NOMO-1 (cell line): ENCODE results near the gene OGDH.
"Not testable (repeated sequence)": the region's sequence is repeated elsewhere in the genome, so short reads cannot be mapped to it uniquely, and the experiment has no call there.

Source experiments
- DNase-seq, 2 experiments: peaks; one replicate each; lab custom pipeline; 2025; ENCODE audit not compliant: unreplicated experiment in 2 of 2; lab: John Stamatoyannopoulos, UW

The OGDH gene

DNA sequence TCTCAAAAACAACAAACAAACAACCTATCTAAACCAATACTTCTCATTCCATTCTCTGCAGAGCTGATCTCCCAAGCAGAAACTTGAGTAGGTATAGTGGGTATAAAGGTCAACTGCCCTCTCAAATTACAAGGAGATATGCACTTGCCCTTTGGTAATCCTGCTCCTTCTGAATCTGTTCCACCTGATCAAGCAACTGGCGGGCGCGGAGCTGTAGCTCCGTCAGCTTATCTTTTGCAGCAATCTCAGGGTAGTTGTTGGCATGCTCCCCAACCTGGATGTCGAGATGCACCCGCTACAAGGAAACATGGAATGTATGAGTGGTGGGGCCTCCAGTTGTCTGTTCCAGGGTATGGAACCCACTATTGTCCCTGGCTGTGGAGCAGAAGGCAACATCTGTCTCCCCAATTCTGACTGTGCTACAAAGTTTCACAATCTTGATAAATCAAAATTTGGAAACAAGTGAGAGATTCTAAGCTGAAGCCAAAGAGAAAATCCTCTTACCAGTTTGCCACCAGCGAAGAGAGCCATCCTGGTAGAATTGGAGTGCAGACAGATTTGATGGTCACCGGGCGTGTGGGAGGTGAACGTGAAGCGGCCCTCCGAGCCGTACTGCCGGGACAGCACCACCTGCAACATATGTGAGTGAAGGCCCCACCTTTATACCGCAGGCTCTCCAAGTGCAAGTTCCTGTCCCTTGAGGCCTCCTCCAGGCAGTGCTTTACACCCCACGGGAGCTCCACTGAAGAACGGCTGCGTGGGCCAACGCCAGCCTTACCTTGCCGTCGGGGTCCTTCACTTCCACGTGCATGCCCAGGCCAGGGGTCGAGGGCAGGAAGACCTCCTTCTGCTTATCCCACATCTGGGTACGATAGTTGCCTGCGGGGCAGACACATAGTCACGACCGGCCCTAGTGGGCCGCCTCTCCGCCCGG, 25.2 kb upstream of the OGDH start:
- peak; percentile 16 to 25 for DNase-seq

DNA sequence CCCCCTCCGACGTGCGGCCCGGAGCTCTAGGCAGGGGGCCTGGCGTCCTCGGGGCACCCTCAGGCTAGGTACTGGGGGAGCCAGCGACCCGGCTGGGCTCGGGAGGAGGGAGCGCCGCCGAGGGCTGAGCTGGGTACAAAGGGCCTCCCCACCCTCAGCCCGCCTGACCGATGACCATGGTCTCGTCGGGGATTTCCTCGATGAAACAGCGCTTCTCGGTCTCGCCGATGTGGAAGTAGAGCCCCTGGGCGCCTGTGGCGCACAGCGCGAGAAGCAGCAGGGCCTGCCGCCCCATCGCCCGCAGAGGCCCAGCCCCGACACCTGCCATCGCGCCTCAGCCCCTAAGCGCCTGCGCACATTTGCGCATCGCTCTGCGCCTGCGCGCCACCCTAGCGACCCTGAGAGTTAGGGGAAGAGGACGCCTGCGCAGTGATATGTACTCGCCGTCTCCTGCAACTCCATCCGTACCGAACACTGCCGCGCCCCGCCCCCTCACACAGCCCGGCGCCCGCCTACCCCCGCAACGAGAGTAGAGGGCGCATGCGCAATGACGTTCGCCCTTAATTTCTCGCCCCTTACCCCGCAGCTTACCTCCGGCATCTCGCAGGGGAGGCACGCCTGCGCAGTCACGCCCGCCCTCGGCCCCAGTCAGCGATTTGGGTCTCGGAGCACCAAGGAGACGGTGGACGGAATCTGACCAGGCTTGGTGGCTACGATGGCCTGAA, 24.4 kb upstream of the OGDH start, which contains the start of gene TMED4:
Gene TMED4, minus strand, starts transcription at position 353 of the 725 bp plus-strand sequence. Its CDS starts 25 bp downstream, at position 328.
- DNase-seq: peak; percentile 98 to 99

DNA sequence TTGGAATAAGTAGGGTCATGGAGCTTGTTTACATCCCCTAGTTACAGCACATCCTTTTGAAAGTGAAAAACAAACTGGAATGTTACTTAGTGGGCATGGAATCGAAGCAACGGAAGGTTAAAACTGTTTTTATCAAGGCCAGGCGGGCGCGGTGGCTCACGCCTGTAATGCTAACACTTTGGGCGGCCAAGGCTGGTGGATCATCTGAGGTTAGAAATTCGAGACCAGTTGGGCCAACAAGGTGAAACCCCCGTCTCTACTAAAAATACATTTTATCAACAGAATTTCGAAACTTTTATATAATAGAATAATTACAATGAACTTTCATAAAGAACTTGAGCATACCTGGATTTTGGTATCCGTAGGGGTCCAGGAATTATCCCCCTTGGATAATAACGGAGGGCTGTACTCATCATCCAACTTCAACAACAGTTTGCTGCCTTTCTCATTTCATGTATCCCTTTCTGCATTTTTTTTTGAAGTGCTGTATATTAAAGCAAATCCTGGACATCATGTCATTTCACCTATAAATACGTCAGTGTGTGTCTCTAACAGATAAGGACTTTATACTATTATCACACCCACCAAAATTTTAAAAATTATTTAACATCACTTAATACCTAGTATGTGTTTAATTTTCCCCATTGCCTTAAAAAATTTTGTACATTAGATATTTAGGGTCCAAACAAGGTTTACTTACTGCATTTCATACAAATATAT, 23.1 kb upstream of the OGDH start:
- no peak for DNase-seq

DNA sequence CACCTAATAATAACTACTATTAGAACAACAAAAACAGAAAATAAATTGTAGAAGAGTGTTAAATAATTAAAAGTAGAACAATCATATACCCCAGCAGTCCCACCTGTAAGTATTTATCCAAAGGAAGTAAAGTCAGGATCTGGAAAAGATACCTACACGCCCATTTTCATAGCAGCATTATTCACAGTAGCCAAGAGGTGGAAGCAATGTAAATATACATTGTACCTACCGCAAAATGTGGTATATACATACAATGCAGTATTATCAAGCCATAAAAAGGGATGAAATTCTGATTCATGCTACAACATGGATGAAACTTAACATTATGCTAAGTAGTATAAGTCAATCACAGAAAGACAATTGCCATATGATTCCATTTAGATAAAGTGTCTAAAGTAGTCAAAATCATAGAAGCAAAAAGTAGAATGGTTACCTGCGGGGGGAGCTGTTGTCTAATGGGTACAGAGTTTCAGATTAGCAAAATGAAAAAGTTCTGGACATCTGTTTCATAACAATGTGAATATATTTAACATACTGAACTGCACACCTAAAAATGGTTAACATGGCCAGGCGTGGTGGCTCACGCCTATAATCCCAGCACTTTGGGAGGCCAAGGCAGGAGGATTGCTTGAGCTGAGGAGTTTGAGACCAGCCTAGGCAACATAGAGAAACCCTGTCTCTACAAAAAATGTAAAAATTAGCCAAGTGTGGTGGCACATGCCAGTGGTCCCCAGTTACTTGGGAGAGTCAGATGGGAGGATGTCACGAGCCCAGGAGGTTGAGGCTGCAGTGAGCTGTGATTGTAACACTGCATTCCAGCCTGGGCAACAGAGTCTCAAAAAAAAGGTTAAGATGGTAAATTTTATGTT, 18.4 kb upstream of the OGDH start:
- peak; percentile 33 to 76 for DNase-seq

DNA sequence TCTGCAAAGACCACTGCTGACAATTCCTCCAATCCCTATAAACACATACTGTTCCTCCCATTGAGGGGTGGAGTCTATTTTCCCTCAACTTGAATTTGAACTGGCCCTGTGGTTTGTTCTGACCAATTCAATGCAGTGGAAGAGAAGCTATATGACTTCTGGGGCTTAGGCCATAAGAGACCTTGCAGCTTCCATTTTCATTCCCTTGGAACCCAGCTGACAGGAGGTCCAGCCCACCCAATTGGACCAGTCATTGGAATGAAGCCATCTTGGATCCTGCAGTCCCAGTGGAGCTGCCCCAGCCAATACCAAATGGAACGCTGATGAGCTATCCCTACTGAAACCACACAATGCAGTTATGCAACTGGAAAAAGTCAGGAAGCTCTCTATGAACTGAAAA, 15.5 kb upstream of the OGDH start:
- no peak for DNase-seq

DNA sequence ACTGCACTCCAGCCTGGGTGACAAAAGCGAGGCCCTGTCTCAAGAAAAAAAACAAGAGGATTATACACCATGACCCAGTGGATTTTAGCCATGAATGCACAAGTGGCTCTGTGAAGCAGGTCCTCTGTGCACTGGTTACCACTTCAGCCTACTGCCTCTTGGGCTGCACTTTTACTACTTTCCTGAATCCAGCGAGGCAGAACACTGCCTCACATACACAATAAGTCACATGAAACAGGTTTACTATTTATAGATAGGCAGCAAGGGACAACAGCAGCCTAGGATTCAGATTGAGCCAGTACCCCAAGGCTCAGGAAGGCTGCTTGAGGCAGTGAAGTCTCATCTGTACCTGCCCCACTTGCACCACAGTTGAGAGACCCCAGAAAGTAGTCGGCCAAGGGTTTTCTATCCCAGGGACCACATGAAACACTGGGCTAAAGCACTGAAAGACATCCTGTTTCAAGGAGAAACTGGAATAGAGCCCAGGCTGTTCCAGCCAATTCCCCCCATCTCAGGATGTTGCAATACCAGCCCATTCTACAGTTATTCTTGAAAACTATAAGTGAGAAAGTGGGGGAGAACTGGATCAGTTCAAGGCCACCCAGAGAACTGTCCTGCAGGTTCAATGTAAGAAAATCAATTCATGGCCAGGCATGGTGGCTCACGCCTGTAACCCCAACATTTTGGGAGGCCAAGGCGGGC, 10.3 kb upstream of the OGDH start:
- no peak for DNase-seq

DNA sequence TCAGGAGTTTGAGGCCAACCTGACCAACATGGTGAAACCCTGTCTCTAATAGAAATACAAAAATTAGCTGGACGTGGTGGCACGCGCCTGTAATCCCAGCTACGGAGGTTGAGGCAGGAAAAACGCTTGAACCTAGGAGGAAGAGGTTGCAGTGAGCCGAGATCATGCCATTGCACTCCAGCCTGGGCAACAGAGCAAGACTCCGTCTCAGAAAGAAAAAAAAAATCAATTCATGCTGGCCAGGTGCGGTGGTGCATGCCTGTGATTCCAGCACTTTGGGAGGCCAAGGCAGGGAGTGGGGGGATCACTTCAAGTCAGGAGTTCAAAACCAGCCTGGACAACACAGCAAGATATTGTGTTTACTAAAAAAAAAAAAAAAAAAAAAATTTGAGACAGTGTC, 9.2 kb upstream of the OGDH start:
- not testable (repeated sequence) for DNase-seq

DNA sequence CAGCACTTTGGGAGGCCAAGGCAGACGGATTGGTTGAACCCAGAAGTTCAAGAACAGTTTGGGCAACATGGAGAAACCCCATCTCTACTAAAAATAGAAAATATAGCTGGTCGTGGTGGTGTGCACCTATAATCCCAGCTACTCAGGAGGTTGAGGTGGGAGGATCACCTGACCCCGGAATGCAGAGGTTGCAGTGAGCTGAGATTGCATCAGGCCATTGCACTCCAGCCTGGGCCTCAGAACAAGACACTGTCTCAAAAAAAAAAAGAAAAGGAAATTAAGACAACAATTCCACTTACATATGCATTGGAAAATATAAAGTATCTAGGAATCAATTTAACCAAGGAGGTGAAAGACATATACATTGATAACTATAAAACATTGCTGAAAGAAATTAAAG, 7.2 kb upstream of the OGDH start:
- DNase-seq: no peak

DNA sequence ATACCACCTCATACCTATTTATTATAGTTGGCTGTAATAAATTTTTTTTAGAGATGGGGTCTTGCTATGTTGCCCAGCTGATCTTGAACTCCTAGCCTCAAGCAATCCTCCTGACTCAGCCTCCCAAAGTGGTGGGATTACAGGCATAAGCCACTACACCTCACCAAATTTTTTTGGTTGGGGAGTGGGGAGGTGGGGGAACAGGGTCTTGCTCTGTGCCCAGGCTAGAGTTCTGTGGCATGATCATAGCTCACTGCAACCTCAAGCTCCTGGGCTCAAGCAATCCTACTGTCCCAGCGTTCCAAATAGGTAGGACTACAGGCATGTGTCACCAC, 3.9 kb upstream of the OGDH start:
- DNase-seq: no peak

DNA sequence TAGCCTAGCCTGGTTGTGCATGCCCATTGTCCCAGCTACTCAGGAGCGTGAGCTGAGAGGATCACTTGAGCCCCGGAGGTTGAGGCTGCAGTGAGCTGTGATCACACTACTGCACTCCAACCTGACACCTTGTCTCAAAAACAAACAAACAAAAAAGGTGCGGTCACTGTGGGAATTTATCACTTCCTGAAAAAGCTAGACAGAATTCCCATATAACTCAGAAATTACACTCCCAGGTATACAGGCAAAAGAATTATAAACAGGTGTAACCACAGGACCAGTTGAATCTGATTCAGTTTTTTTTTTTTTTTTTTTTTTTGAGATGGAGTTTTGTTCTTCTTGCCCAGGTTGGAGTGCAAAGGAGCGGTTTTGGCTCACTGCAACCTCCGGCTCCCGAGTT, 3.2 kb upstream of the OGDH start:
- DNase-seq: no peak

DNA sequence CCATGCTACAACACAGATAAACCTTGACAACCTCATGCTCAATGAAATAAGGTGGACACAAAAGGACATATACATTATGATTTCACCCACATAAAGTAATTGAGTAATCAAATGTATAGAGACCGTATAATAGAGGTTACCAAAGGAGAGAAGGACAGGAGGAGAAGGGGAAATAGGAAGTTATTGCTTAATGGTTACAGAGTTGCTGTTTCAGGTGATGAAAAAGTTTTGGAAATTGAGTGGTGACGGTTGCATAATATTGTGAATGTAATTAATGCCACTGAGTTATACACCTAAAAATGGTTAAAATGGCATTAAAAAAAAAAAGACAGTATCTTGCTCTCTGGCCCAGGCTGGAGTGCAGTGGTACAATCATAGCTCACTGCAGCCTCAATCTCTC, 1.5 kb upstream of the OGDH start:
- peak in 1 of 2 experiments; percentile 16 for DNase-seq

DNA sequence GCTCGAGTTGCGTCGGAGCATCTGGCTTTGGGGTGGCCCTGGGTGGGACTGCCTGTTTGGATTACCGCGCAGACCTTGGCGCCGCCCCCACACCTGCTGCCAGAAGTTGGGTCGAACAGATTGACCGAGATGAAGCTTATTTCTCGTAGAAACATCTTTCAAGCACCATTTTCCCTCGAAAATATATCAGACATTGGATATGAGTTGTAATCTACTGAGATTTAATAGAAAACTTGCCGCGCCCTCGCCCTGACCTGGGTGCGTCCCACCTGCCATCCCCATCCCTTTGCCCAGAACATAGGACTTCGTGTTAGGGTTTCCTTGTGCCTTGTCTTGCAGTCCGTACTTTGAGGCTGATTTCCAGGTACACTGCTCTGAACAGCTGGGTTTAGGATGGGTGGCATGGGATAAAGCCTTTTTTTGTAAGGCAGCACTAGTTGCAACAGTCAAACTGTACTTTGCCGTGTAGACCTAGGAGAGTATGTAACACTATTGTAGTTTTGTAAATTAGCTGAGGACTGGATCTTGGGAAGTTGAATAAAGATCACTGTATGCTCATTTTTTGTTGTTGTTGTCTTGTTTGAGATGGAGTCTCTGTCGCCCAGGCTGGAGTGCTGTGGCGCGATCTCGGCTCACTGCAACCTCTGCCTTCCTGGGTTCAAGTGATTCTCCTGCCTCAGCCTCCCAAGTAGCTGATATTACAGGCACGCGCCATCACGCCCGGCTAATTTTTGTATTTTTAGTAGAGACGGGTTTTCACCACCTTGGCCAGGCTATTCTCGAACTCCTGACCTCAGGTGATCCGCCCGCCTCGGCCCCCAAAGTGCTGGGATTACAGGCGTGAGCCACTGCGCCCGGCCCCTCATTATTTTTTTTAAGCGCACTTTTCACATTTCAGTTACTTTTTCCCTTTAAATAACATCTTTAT, 978 bp downstream of the OGDH start:
- peak in 1 of 2 experiments; percentile 2 for DNase-seq

DNA sequence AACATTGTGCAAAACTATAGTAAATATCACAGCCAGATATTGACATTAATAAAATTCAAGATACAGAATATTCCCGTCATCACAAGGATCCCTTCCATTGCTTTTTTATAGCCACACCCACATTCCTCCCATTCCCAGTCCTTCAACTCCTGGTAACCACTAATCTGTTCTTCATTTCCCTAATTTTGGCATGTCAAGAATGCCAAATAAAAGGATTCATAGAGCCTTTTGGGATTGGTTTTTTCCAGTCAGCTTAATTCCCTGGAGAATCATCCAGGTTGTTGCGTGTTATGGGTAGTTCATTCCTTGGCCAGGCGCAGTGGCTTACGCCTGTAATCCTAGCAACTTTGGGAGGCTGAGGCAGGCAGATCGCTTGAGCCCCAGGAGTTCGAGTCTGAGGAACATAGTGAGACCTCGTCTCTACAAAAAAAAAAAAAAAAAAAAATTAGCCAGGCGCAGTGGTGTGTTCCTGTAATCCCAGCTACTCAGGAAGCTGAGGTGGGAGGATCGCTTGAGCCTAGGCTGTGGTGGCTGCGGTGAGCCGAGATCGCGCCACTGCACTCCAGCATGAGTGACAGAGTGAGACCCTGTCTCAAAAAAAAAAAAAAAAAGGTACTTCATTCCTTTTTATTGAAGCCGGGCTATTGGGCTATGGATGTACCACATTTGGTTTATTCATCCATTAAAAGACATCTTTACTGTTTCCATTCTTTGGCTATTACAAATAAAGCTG, 2.7 kb downstream of the OGDH start:
- no peak for DNase-seq

DNA sequence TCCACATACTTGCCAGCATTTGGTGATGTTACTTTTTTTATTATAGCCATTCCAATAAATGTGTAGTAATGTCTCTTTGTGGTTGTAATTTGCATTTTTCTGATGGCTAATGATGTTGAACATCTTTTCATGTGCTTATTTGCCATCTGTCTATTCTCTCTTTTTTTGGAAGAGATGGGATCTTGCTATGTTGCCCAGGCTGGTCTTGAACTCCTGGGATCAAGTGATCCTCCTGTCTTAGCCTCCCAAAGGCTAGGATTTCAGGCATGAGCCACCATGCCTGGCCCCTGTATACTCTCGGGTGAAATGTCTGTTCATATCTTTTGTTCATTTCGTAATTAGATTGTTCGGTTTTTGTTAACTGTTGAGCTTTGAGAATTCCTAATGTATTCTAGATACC, 3.4 kb downstream of the OGDH start:
- DNase-seq: no peak

DNA sequence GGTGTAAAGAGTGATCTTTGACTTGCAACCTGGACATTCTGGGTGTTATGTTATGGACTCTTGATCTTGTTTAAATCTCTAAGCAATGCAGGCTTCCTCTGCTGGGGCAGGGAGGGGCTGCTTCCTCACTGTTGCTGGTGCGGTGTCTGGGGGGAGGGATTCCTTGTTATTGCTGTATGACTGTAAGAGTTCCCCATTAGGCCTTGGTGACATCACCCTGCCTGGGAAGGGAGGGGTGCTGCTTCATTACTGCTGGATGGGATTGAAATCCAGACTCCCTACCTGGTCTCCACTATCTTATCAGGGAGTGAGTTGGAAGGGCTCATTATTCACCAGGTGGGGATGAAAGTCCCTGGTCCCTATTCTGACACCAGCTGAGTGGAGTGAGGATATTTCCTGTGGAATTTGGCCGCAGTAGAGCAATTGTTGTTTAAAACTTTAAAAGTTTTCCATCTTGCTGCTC, 8.8 kb downstream of the OGDH start:
- peak; percentile 15 to 52 for DNase-seq

DNA sequence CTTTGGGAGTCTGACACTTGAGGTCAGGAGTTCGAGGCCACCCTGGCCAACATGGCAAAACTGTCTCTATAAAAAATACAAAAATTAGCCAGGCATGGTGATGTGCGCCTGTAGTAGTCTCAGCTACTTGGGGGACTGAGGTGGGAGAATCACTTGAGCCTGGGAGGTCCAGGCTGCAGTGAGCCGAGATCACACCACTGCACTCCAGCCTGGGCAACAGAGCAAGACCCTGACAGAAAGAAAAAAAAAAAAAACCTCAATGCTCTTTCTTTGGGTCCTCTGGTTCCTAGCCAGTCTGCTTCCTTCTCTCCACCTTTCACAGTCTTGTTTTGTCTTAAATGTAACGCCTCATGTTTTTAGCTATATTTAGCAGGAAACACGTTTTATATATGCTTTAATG, 9.4 kb downstream of the OGDH start:
- no peak for DNase-seq

DNA sequence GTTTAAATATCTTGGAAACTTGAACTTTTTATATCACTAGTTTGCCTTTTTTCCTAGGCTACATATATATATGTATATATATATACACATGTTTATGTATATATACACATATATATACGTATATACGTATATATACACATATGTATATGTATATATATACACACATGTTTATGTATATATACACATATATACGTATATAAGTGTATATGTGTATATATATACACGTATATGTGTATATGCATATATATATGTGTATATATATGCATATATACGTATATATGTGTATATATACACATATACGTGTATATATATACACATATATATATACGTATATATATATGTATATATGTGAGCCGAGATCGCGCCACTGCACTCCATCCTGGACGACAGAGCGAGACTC, 10.1 kb downstream of the OGDH start:
- no peak for DNase-seq
